ENCODE data around the gene PPM1G.
"Not testable (repeated sequence)": the region's sequence is repeated elsewhere in the genome, so short reads cannot be mapped to it uniquely, and the experiment has no call there.

The PPM1G gene

GRCh38 chr2:27375513-27376099, 33.8 kb downstream of the PPM1G start:
- no peak for DNase-seq (ENCODE audit: low spot score)

DNA sequence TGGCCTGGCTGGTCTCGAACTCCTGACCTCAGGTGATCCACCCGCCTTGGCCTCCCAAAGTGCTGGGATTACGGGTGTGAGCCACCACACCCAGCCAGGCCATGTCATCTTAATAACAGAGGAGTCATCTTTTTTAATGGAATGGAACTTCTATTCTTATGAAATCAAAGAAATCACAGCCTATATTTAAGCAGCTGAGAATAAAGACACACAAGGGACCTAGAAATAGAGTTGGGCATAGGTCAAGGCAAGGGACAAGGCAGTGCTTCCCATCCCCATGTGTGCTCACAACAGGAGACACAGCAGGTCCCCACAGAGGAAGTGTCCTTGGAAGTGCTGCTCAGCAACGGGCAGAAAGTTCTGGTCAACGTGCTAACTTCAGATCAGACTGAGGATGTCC, 35.8 kb downstream of the PPM1G start:
- no peak for DNase-seq (ENCODE audit: low spot score)

DNA sequence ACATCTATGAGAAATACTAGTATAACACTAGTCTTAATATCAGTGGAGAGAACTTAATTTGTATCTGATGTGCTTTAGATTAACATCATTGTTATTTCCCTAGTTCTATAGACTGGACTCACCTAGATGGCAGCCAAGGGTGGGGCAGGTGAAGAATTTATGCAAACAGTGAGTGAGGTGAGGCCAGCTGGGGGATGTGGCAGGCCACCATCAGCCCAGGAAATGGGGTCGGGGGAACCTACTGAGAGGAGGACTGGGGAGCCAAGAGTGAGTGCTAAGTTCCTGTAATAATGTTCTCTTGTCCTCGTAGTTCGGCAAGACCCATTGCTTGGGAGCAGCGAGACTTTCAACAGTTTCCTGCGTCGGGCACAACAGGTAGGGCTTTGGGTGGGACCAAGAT, 36.5 kb downstream of the PPM1G start:
- no peak for DNase-seq (ENCODE audit: low spot score)

DNA sequence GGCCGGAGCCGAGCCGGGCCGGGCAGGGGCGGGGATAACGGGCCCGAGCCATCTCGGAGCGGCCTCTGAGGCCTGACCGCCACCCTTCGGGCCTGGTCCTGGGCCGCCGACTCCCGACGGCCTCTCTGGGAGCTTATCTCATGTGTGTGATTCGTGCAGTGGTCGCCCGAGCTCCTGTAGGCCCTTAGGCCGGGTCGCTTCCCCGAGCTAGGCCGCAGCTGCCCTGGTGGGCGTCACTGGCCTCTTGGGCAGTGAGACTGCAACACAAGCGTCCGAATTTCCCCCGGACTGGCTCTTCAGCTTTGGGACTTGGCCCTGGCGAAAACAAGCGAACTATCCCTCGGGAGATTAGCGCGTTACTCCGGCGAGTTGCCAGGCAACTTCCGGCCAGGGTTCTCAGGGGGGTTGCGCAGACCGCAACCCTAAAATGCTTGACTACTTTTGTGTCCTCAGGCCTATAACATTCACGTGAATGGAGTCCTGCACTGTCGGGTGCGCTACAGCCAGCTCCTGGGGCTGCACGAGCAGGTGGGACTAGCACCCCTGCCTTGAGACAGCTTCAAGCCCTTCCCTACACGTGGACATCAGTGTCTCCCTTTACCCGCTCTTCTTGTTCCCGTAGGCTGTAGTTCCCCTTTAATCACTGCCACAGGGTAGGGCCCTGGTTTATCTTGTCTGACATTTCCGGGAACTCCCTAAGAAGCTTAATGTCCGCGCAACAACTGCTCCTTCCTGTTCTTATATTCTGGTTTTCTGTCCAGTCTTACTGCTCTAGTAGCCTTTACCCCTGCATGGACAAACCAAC, 38.4 kb downstream of the PPM1G start:
- DNase-seq (ENCODE audit: low spot score): peak; percentile 29

GRCh38 chr2:27370026-27370815, 39.2 kb downstream of the PPM1G start, which contains the start of the genes EIF2B4 and SNX17:
EIF2B4 (minus strand) TSS chr2:27370338; CDS start chr2:27370314, 24 bp downstream.
SNX17 (plus strand) TSS chr2:27370616; CDS start chr2:27370744, 128 bp downstream.
- peak; percentile 100 for DNase-seq (ENCODE audit: low spot score)

DNA sequence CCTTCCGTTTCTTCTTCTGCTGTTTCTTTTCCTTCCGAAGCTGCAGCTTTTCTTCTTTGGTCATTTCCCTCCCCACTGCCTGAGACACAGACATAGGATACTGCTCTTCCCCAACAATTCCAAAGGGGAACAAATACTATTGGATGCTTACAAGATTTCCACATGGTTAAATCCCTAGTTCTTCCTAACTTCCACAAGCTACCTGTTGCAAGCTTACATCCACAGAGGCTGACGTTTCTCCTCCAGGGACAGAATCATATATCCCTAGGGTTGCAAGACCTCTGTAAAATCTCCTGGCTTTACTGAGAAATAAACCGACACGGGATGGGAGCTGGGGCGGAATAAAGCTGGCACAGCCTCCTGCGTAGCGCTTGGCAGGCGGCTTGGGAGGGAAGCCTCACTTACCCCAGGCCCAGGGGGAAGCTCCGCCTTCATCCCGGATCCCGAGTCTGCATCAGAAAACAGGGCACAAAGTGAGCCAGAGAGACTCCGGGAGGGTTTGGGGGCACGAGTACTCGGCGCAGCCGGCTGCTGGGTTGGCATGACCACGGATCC, 39.8 kb downstream of the PPM1G start:
- no peak for DNase-seq (ENCODE audit: low spot score)

GRCh38 chr2:27363933-27364332, 45.5 kb downstream of the PPM1G start:
- DNase-seq (ENCODE audit: low spot score): no peak

- DNase-seq (ENCODE audit: low spot score): no peak
These were observed 46.5 kb downstream of the PPM1G start for GRCh38 chr2:27362678-27363420.

DNA sequence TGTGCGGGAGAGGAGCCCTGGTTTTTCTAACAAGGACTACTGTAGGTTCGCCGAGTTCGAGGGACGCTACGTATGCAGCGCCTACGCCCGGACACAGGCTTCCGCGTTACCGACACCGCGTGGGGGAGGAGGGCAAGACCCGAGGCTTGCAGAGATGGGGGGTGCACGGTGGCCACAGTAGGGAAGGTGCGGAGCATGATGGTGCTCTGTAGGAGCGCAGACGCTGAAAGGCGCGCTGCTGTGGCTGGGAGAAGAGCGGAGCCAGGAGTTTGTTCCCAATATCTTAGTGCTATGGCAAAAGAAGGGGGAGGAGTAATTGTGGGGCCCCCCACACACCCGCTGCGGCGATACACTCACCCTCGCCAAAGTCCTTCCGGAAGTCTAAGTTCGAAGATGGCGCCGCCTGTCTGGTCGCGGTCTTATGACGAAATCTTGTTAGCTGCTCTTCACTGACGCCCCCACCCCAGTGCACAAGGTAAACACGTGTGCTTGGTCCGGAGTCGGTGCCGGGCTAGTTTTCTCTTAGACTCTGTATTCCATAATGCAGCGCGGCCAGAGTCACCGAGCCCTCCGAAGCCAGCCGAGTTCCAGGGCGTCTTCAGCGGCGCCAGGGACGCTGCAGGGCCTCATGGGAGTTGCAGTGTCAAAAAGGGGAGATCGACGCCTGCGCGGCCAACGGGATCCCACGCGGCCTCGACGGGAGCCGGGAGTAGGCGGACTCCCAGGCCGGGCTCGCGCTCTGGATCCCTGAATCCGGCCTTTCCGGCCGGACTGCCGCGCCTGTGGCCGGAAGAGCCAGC, 52.8 kb downstream of the PPM1G start, which contains the start of gene GTF3C2:
Gene GTF3C2, minus strand, starts transcription at position 383 of the 800 bp plus-strand sequence. CDS start 13,210 bp downstream, outside the sequence.
- DNase-seq (ENCODE audit: low spot score): peak; percentile 93

DNA sequence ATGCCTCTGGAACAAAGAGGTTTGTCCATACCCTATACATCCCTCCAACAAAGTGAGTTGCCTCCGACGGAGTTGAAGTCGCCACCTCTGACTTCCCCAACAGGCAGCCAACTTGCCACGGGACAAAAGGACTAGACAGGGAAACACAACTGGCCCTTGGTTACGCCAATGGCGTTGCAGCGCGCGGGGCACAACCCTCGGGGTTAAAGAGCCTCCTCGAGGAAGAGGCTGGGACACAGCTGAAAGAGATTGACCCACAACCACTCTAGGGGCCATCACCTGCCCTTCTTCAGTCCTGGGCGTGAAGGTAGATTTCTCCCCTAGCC, 53.4 kb downstream of the PPM1G start:
- no peak for DNase-seq (ENCODE audit: low spot score)

GRCh38 chr2:27354597-27354927, 54.8 kb downstream of the PPM1G start:
- DNase-seq (ENCODE audit: low spot score): no peak

DNA sequence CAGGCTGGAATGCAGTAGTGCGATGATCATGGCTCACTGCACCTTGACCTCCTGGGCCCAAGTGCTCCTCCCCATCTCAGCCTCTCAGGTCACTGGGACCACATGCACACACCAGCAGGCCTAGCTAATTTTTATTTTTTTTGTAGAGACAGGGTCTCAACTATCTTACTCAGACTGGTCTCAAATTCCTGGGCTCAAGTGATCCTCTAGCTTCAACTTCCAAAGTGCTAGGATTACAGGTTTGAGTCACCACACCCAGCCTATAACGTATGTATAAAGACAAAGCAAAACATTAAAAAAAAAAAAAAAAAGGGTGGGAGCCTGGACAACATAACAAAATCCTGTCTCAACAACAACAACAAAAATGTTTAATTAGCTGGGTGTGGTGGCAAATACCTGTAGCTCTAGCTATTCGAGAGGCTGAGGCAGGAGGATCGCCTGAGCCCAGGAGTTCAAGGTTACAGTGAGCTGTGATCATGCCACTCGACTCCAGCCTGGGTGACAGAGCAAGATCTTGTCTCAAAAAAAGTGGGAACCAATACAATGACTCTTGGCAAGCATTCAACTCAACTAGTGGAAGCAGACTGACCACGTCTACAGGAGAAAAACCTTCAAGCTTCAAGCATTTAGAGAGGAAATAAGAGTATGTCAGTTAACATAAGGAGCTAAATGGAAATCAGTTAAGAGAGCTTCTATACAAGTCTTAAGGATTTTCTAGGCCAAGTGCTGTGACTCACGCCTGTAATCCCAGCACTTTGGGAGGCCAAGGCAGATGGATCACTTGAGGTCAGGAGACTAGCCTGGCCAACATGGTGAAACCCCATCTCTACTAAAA, 55.4 kb downstream of the PPM1G start:
- DNase-seq (ENCODE audit: low spot score): no peak

DNA sequence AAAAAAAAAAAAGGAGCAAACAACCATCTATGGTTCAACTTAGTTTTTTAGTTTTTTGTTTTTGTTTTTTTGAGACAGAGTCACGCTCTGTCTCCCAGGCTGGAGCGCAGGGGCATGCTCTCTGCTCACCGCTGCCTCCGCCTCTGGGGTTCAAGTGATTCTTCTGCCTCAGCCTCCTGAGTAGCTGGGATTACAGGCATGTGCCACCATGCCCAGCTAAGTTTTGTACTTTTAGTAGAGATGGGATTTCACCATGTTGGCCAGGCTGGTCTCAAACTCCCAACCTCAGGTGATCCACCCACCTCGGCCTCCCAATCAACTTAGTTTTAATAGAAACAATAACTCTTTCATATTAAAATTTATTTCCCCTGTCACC, 56.0 kb downstream of the PPM1G start:
- not testable (repeated sequence) for DNase-seq (ENCODE audit: low spot score)

GRCh38 chr2:27351802-27352598, 57.4 kb downstream of the PPM1G start:
- DNase-seq (ENCODE audit: low spot score): peak; percentile 11

DNA sequence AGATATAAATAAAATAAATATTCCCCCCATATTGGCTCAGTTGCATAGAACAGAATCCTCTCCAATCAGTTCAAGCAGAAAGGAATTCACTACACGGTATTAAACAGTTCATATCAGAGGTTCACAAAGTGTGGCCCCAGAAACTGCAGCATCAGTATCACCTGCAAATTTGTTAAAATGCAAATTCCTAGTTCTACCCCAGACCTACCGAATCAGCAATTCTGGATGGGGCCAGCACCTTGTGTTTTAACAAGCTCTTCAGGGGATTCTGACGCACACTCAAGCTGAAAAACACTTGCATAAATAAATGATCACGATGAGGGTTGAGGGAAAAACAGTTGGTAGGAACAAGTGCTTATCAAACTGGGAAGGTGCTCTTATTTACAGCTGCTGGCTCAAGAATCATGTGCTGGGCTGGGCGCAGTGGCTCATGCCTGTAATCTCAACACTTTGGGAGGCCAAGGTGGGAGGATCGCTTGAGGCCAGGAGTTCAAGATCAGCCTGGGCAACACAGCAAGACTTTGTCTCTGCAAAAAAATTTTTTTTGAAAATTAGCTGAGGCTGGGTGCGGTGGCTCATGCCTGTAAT, 59.2 kb downstream of the PPM1G start:
- no peak for DNase-seq (ENCODE audit: low spot score)

DNA sequence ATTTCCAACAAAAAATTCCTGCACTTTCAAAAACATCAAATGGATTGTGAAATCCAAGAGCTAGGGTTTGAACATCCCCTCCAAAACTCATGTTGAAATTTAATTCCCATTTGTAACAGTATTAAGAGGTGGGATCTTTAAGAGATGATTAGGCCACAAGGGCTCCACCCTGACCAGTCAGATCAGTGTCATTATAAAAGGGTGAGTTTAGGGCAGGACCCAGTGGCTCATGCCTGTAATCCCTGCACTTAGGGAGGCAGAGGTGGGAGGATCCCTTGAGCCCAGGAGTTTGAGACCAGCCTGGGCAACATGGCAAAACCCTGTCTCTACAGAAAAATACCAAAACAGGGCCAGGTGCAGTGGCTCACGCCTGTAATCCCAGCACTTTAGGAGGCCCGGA, 61.8 kb downstream of the PPM1G start:
- DNase-seq (ENCODE audit: low spot score): no peak

DNA sequence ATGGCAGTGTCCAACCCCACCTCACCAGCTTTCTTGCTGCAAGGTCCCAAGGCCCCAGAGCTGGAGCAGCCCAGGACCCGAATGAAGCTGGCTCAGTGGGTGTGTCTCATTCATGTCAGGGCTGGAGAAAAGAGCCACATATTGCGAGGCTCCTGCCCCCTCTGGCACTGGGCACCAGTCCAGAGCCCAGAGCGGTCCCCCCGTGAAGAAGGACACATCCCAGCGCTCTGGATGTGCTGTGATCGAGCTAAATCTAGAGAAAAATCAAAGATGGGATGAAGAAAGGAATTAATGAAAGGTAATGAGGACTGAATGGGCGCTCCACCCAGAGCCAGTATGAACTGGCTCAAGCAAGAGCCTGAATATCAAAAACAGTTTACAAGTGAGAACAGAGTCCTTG, 73.2 kb downstream of the PPM1G start:
- no peak for DNase-seq (ENCODE audit: low spot score)

DNA sequence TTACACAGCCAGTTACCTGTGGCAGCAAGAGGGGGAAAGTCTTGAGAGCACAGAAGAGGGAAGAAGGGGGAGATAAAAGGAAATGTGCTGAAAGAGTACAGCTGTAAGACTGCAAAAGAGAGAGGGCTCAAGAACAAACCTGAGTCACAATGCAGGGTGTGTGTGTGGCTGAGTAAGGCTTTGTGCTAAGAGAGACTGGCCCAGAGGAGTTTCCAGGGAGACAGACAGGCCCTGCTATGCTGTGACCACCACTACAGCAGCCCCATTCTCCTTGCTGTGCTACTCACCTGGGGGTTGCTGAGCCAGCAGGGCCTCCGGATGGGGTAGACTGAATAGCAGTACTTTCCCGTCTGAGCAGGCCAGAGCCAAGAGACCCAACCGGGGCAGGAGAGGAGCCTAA, 74.1 kb downstream of the PPM1G start:
- no peak for DNase-seq (ENCODE audit: low spot score)

Measured in CD4-positive, alpha-beta T cell treated with Interleukin-15 for 4 hours (primary cell).